PC-9 (cell line): Measurements from ENCODE around the gene FGD2. TPM values are rescaled to one million over a fixed set of nuclear protein-coding genes. Genes with fewer than 3 reads are reported as not detected.

Source experiments
- BruUV-seq: library from RNA; stranded (reverse); fragments of 400-500 nt; replicated peaks from 2 replicates; lab custom pipeline; 2021; lab: Mats Ljungman, UMichigan
- CTCF ChIA-PET: fragments of 300-600 bp; sonication (Branson Sonifier 250); formaldehyde crosslinking; loops from one replicate; lab custom pipeline; 2022; ENCODE audit warnings: antibody characterized with exemption; lab: Charles Lee
- POLR2A ChIA-PET: fragments of 300-600 bp; sonication (Branson Sonifier 250); formaldehyde crosslinking; loops from one replicate; lab custom pipeline; 2022; ENCODE audit warnings: antibody characterized with exemption; ENCODE audit not compliant: unreplicated experiment; lab: Charles Lee
- DNase-seq, 2 experiments: peaks; one replicate each; pipeline versions ENCODE4 v3.0.0 to v3.0.0-alpha.2; 2015 to 2022; ENCODE audit warnings: mixed read lengths in 1 of 2
- H2AFZ ChIP-seq: fragments of 200-600 bp; sonication (generic); 2 replicates; pipeline ENCODE4 v1.8.1; 2017; ENCODE audit warnings: antibody characterized with exemption
- H3F3A ChIP-seq: fragments of 200-600 bp; sonication (generic); 2 replicates; pipeline ENCODE4 v1.8.1; 2017; ENCODE audit warnings: antibody characterized with exemption, mild to moderate bottlenecking, low read depth; ENCODE audit not compliant: insufficient read depth
- H3K27ac ChIP-seq: fragments of 200-600 bp; sonication (generic); 2 replicates; pipeline ENCODE4 v1.6.1; 2016; ENCODE audit warnings: mixed run types
- H3K27me3 ChIP-seq: fragments of 200-600 bp; sonication (generic); 2 replicates; pipeline ENCODE4 v1.6.1; 2016; ENCODE audit warnings: low read depth, mixed run types; ENCODE audit not compliant: insufficient read depth
- H3K36me3 ChIP-seq: fragments of 200-600 bp; sonication (generic); 2 replicates; pipeline ENCODE4 v1.6.1; 2016; ENCODE audit warnings: low read depth, mixed run types
- H3K4me1 ChIP-seq: fragments of 200-600 bp; sonication (generic); replicated peaks from 2 replicates; pipeline ENCODE4 v1.6.1; 2016; ENCODE audit warnings: mixed run types; ENCODE audit not compliant: insufficient read depth
- H3K4me2 ChIP-seq: fragments of 200-600 bp; sonication (generic); 2 replicates; pipeline ENCODE4 v1.6.1; 2017; ENCODE audit warnings: mixed run types
- H3K4me3 ChIP-seq: fragments of 200-600 bp; sonication (generic); 2 replicates; pipeline ENCODE4 v1.6.1; 2016; ENCODE audit warnings: mixed run types
- H3K79me2 ChIP-seq: fragments of 200-600 bp; sonication (generic); 2 replicates; pipeline ENCODE4 v1.6.1; 2017; ENCODE audit warnings: low read depth, mixed run types
- H3K9me2 ChIP-seq: fragments of 200-600 bp; sonication (generic); 2 replicates; pipeline ENCODE4 v1.8.1; 2017; ENCODE audit warnings: mild to moderate bottlenecking; ENCODE audit not compliant: insufficient read depth
- H3K9me3 ChIP-seq: fragments of 200-600 bp; sonication (generic); 2 replicates; pipeline ENCODE4 v1.8.1; 2016; ENCODE audit warnings: low read depth; ENCODE audit not compliant: insufficient read depth
- H4K20me1 ChIP-seq: fragments of 200-600 bp; sonication (generic); 2 replicates; pipeline ENCODE4 v1.8.1; 2017; ENCODE audit not compliant: insufficient read depth
- CTCF ChIP-seq: fragments of 200-600 bp; sonication (generic); conservative IDR thresholded peaks from 2 replicates; pipeline ENCODE4 v1.6.1; 2017; ENCODE audit warnings: mixed run types, antibody characterized with exemption, mild to moderate bottlenecking, moderate library complexity
- EZH2 ChIP-seq: fragments of 200-600 bp; sonication (generic); IDR thresholded peaks from 2 replicates; pipeline ENCODE4 v1.8.0; 2017; ENCODE audit warnings: antibody characterized with exemption, low read depth
- intact Hi-C: fragments of 100-400 bp; cut with micrococcal nuclease; formaldehyde crosslinking; loops from one replicate; pipeline ENCODE4 v1.10.0; 2022; ENCODE audit not compliant: unreplicated experiment
- total RNA-seq: library from RNA; stranded (reverse); gene quantifications from 2 replicates; pipeline ENCODE4 v1.2.3, GENCODE V29; 2021

Gene FGD2
- total RNA-seq, 1 experiment from 2014 or later, result 0.50 TPM

- Histone ChIP-seq H3K4me2 (no peak overlapping the region), H3K9me2 (no peaks in the 10 kb centered on the region), H4K20me1 (no peaks in the 10 kb centered on the region), H2AFZ (no peak overlapping the region), H3F3A (0 out of 2 replicates have a peak, but pooled peaks cover 4% of the 10 kb centered on the region), H3K27me3 (no peaks in the 10 kb centered on the region), H3K27ac (no peak overlapping the region), H3K9me3 (no peaks in the 10 kb centered on the region), H3K36me3 (no peaks in the 10 kb centered on the region), H3K4me3 (no peak overlapping the region), H3K4me1 (peaks cover 17% of the 10 kb centered on the region), H3K79me2 (no peaks in the 10 kb centered on the region)
- DNase-seq, result no peak
- BruUV-seq, result no TSS peak
- ChIA-PET POLR2A (no interaction called here), CTCF (interaction anchor here (0.6 kb wide), 1 partner anchor 11 kb away, joined by 6 read pairs; no protein-coding TSS in a partner anchor)
- TF ChIP-seq EZH2, result no peak
- TF ChIP-seq CTCF, result no peak
- intact Hi-C loops, result no loop called here
Measured at GRCh38 chr6:37047689-37048402, 42.4 kb downstream of the FGD2 start.

- no TSS peak for BruUV-seq
- Histone ChIP-seq H3K4me2 (no peak overlapping the region), H4K20me1 (no peaks in the 10 kb centered on the region), H3K27me3 (no peaks in the 10 kb centered on the region), H3F3A (0 out of 2 replicates have a peak, but pooled peaks cover 4% of the 10 kb centered on the region), H3K9me3 (no peaks in the 10 kb centered on the region), H3K9me2 (no peaks in the 10 kb centered on the region), H3K4me3 (no peak overlapping the region), H3K36me3 (no peaks in the 10 kb centered on the region), H3K27ac (no peak overlapping the region), H3K79me2 (no peaks in the 10 kb centered on the region), H2AFZ (no peak overlapping the region), H3K4me1 (peaks cover 19% of the 10 kb centered on the region)
- no peak for TF ChIP-seq EZH2
- no peak for TF ChIP-seq CTCF
- no peak for DNase-seq
- POLR2A ChIA-PET, result no interaction called here
- intact Hi-C loops, result no loop called here
- CTCF ChIA-PET, result interaction anchor here (0.6 to 0.9 kb wide), 2 partner anchors 11 to 17 kb away, joined by 3 to 6 read pairs; no protein-coding TSS in a partner anchor
Measured at GRCh38 chr6:37048403-37048850, 43.0 kb downstream of the FGD2 start.

GRCh38 chr6:37048851-37049757, 43.6 kb downstream of the FGD2 start:
- no TSS peak for BruUV-seq
- POLR2A ChIA-PET, result no interaction called here

More at GRCh38 chr6:37048851-37049757, 43.6 kb downstream of the FGD2 start:
- CTCF ChIA-PET, result interaction anchor here (0.6 to 1.9 kb wide), 3 partner anchors 12 to 27 kb away, joined by 3 to 6 read pairs (median 5); no protein-coding TSS in a partner anchor
- Histone ChIP-seq H3K36me3 (no peaks in the 10 kb centered on the region), H2AFZ (no peak overlapping the region), H4K20me1 (no peaks in the 10 kb centered on the region), H3K4me1 (peaks cover 26% of the 10 kb centered on the region), H3K4me2 (no peak overlapping the region), H3K9me3 (no peaks in the 10 kb centered on the region), H3K27me3 (no peaks in the 10 kb centered on the region), H3K79me2 (no peaks in the 10 kb centered on the region), H3F3A (peaks cover 4% of the 10 kb centered on the region; the same call in 1 of the 2 replicates), H3K9me2 (no peaks in the 10 kb centered on the region), H3K4me3 (no peak overlapping the region), H3K27ac (no peak overlapping the region)
- peak; percentile 47 to 65 for DNase-seq
- intact Hi-C loops, result no loop called here
- TF ChIP-seq CTCF (no peak), EZH2 (no peak)
